Lung (tissue), 12 donors: ENCODE data around the gene LSS. TPM values are rescaled to one million over a fixed set of nuclear protein-coding genes. Genes with fewer than 3 reads are reported as not detected.

Source experiments
- ATAC-seq: fragments of 200-7000 bp; cut with Tn5 transposase; one replicate; pipeline ENCODE4 v1.9.1; 2020; ENCODE audit warnings: moderate number of reproducible peaks; ENCODE audit not compliant: insufficient read depth, low FRiP score
- DNase-seq, 3 donors: peaks; one replicate each; pipeline ENCODE4 v3.0.0-alpha.2; 2013 to 2017
- H3K27ac ChIP-seq, 2 donors: one replicate each; pipeline ENCODE4 v1.5.1; 2013; ENCODE audit warnings: mild to moderate bottlenecking in 2 of 2, moderate library complexity in 2 of 2, control low read depth in 1 of 2, inconsistent platforms in 1 of 2, low read depth in 1 of 2, low read length in 1 of 2
- H3K27me3 ChIP-seq, 3 donors: one replicate each; pipeline ENCODE4 v1.5.1; 2013; ENCODE audit warnings: low read length in 2 of 3; ENCODE audit not compliant: control insufficient read depth in 3 of 3, insufficient read depth in 3 of 3
- H3K36me3 ChIP-seq, 4 donors: one replicate each; pipeline ENCODE4 v1.5.1; 2013; ENCODE audit warnings: low read length in 4 of 4, mild to moderate bottlenecking in 1 of 4, moderate library complexity in 1 of 4; ENCODE audit not compliant: control insufficient read depth in 4 of 4, insufficient read depth in 4 of 4
- H3K4me1 ChIP-seq, 5 donors: one replicate each; pipeline ENCODE4 v1.5.1; 2013; ENCODE audit warnings: low read length in 5 of 5, mild to moderate bottlenecking in 2 of 5, moderate library complexity in 1 of 5; ENCODE audit not compliant: control insufficient read depth in 5 of 5, insufficient read depth in 5 of 5
- H3K4me3 ChIP-seq: one replicate; pipeline ENCODE4 v1.5.1; 2013; ENCODE audit warnings: mild to moderate bottlenecking, control low read depth, moderate library complexity
- H3K9ac ChIP-seq, 2 donors: one replicate each; pipeline ENCODE4 v1.5.1; 2013; ENCODE audit warnings: low read length in 2 of 2, control low read depth in 1 of 2; ENCODE audit not compliant: insufficient read depth in 1 of 2
- H3K9me3 ChIP-seq, 4 donors: one replicate each; pipeline ENCODE4 v1.5.1; 2013; ENCODE audit warnings: low read length in 3 of 4, mild to moderate bottlenecking in 1 of 4, moderate library complexity in 1 of 4; ENCODE audit not compliant: control insufficient read depth in 4 of 4, insufficient read depth in 3 of 4
- CTCF ChIP-seq: IDR thresholded peaks from 2 replicates; pipeline ENCODE4 v1.5.1; 2012; ENCODE audit warnings: mild to moderate bottlenecking; ENCODE audit errors: control extremely low read depth, extremely low read depth
- WGBS, 2 donors: extraction: QIAGEN DNeasy Blood & Tissue Kit; methylation state at CpG; one replicate each; pipeline ENCODE4 v1.1.7; 2013; 5-methylcytosine and 5-hydroxymethylcytosine counted together
- polyA plus RNA-seq, 2 donors: library from polyadenylated mRNA; stranded (reverse); fragments of 200-250 nt; gene quantifications; one replicate each; pipeline ENCODE4 v1.2.1, GENCODE V29; 2013
- total RNA-seq, 2 donors: library from RNA; depleted of rRNA in 1 of 2; stranded (reverse); fragments of >200 nt in 1 of 2; gene quantifications; one replicate each; pipeline ENCODE4 v1.2.1, GENCODE V29; 2014 to 2021
- donor health status: control.
- donor health status: control.
- donor health status: Bipolar disorder and iron deficiency.
- donor health status: healthy.
- donor health status: DM: yes; HTN: yes; CAD: no.

LSS gene
- total and polyA plus RNA-seq, 4 donors, result 54.6 to 152 (median 98.8) TPM

- Histone ChIP-seq H3K4me1 (no peaks in the 10 kb centered on the region), H3K27me3 (no peaks in the 10 kb centered on the region), H3K9ac (no peak overlapping the region), H3K9me3 (no peaks in the 10 kb centered on the region), H3K36me3 (peaks cover 32 to 60% (median 52%) of the 10 kb centered on the region in 4 donors), H3K4me3 (no peak overlapping the region), H3K27ac (no peak overlapping the region)
- DNase-seq (no peak), ATAC-seq (no peak)
- WGBS, 2 donors, result 53 to 66% methylated on average over 8 of the region's 8 CpGs
- TF ChIP-seq CTCF, result no peak
Observed at GRCh38 chr21:46253610-46254124, 25.1 kb upstream of the LSS start.

- Histone ChIP-seq H3K4me1 (no peaks in the 10 kb centered on the region), H3K27ac (no peak overlapping the region), H3K4me3 (no peak overlapping the region), H3K36me3 (peaks cover 33 to 57% (median 50%) of the 10 kb centered on the region in 4 donors), H3K27me3 (no peaks in the 10 kb centered on the region), H3K9me3 (peaks cover 0 to 3% (median 0%) of the 10 kb centered on the region in 4 donors), H3K9ac (no peak overlapping the region)
- DNase-seq (no peak), ATAC-seq (no peak)
- no peak for TF ChIP-seq CTCF
- 93 to 94% methylated on average over 4 of the region's 4 CpGs for WGBS, 2 donors
Observed at GRCh38 chr21:46252840-46253239, 24.3 kb upstream of the LSS start.

GRCh38 chr21:46250146-46250725 is 21.7 kb upstream of the LSS start:
- H3K27ac ChIP-seq, result no peak overlapping the region
- peaks cover 38 to 57% (median 43%) of the 10 kb centered on the region in 4 donors for H3K36me3 ChIP-seq
- H3K27me3 ChIP-seq, result no peaks in the 10 kb centered on the region
- H3K4me3 ChIP-seq, result no peak overlapping the region
- H3K9ac ChIP-seq, result no peak overlapping the region
- ATAC-seq (no peak), DNase-seq (no peak)
- TF ChIP-seq CTCF, result no peak
- 90 to 93% methylated on average over 6 of the region's 6 CpGs for WGBS, 2 donors
- H3K9me3 ChIP-seq, result peaks cover 0 to 3% (median 0%) of the 10 kb centered on the region in 4 donors
- H3K4me1 ChIP-seq, result no peaks in the 10 kb centered on the region
